Smooth muscle cell (in vitro differentiated cells): Measurements from ENCODE around the gene ZNF764. TPM values are rescaled to one million over a fixed set of nuclear protein-coding genes. Genes with fewer than 3 reads are reported as not detected.
"Not testable (repeated sequence)": the region's sequence is repeated elsewhere in the genome, so short reads cannot be mapped to it uniquely, and the experiment has no call there.

Experiments used
- DNase-seq: peaks from one replicate; lab custom pipeline; 2025; ENCODE audit not compliant: unreplicated experiment; lab: John Stamatoyannopoulos, UW
- H2AFZ ChIP-seq: fragments of 200-600 bp; sonication (generic); 2 replicates; pipeline ENCODE4 v1.6.0; 2016; ENCODE audit warnings: antibody characterized with exemption, low read depth, mild to moderate bottlenecking
- H3F3A ChIP-seq: fragments of 200-600 bp; sonication (generic); 2 replicates; pipeline ENCODE4 v1.6.0; 2017; ENCODE audit warnings: antibody characterized with exemption, low read depth
- H3K27ac ChIP-seq: fragments of 200-600 bp; sonication (generic); 2 replicates; pipeline ENCODE4 v1.5.1; 2016; ENCODE audit warnings: low read depth, mild to moderate bottlenecking
- H3K27me3 ChIP-seq: fragments of 200-600 bp; sonication (generic); 2 replicates; pipeline ENCODE4 v1.6.1; 2016; ENCODE audit warnings: low read depth, mild to moderate bottlenecking
- H3K36me3 ChIP-seq: fragments of 200-600 bp; sonication (generic); 2 replicates; pipeline ENCODE4 v1.5.1; 2016; ENCODE audit warnings: low read depth
- H3K4me1 ChIP-seq: fragments of 200-600 bp; sonication (generic); 2 replicates; pipeline ENCODE4 v1.5.1; 2016; ENCODE audit warnings: low read depth
- H3K4me2 ChIP-seq: fragments of 200-600 bp; sonication (generic); 2 replicates; pipeline ENCODE4 v1.6.0; 2016; ENCODE audit warnings: mild to moderate bottlenecking
- H3K4me3 ChIP-seq: fragments of 200-600 bp; sonication (generic); 2 replicates; pipeline ENCODE4 v1.5.1; 2016; ENCODE audit warnings: mild to moderate bottlenecking
- H3K79me2 ChIP-seq: fragments of 200-600 bp; sonication (generic); 2 replicates; pipeline ENCODE4 v1.6.0; 2016; ENCODE audit warnings: low read depth, mild to moderate bottlenecking
- H3K9ac ChIP-seq: fragments of 200-600 bp; sonication (generic); 2 replicates; pipeline ENCODE4 v1.6.0; 2016; ENCODE audit warnings: low read depth
- H3K9me3 ChIP-seq: fragments of 200-600 bp; sonication (generic); replicated peaks from 2 replicates; pipeline ENCODE4 v1.5.1; 2016; ENCODE audit warnings: low read depth
- H4K20me1 ChIP-seq: fragments of 200-600 bp; sonication (generic); 2 replicates; pipeline ENCODE4 v1.6.0; 2016; ENCODE audit warnings: low read depth
- WGBS: methylation state at CpG from one replicate; pipeline ENCODE4 v1.1.7; 2016; ENCODE audit warnings: low lambda C conversion rate; 5-methylcytosine and 5-hydroxymethylcytosine counted together
- polyA plus RNA-seq: library from polyadenylated mRNA; unstranded; fragments of >200 nt; fragmentation: Nextera tagmentation; extraction: Ambion mirVana; gene quantifications from 2 replicates; pipeline ENCODE4 v1.2.1, GENCODE V29; 2016
- total RNA-seq: library from RNA; depleted of rRNA; stranded (reverse); fragments of >200 nt; gene quantifications from 2 replicates; pipeline ENCODE4 v1.2.3, GENCODE V29; 2014
- TF ChIP-seq, protein P1 (sequence below): fragments of 200-600 bp; sonication (generic); IDR thresholded peaks from 2 replicates; pipeline ENCODE4 v1.5.1; 2017; ENCODE audit warnings: borderline replicate concordance, mild to moderate bottlenecking, antibody characterized with exemption; ENCODE audit not compliant: insufficient read depth, poor library complexity, severe bottlenecking

The ZNF764 gene
- total and polyA plus RNA-seq, 2 experiments from 2014 or later: 1.6 to 6.5 TPM

DNA sequence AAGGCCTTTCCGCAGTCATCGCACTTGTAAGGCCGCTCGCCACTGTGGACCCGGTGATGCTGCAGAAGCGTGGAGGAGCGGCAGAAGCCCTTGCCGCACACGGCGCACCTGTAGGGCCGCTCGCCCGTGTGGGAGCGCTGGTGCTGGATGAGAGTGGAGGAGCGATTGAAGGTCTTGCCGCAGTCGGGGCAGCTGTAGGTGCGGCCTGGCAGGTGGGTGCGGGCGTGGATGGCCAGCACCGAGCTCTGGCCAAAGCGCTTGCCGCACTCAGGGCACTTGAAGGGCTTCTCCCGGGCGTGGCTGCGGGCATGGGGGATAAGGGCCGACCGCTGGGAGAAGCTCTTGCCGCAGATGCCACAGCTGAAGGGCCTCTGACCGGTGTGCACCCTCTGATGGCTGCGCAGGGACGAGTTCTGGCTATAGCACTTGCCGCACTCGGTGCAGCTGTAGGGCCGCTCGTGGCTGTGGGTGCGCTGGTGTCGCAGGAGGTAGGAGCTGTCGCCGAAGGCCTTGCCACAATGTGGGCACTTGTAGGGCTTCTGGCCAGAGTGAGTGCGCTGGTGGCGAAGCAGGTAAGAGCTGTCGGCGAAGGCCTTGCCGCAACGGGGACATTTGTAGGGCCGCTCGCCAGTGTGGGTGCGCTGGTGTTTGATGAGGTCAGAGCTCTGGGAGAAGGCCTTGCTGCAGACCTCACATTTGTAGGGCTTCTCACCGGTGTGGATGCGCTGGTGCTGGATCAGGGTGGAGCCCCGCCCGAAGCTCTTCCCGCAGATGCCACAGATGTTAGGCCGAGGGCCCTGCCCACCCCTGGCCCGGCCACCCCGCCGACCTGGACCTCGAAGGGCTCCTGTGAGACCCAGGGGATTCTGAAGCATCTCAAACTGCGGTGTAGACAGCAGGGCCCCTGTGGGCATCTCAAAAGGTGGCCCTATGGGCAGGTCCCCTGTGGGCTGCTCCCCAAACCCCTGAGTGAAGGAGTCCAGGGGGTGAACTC is 33.3 kb downstream of the ZNF764 start:
- TF ChIP-seq, protein P1, sequence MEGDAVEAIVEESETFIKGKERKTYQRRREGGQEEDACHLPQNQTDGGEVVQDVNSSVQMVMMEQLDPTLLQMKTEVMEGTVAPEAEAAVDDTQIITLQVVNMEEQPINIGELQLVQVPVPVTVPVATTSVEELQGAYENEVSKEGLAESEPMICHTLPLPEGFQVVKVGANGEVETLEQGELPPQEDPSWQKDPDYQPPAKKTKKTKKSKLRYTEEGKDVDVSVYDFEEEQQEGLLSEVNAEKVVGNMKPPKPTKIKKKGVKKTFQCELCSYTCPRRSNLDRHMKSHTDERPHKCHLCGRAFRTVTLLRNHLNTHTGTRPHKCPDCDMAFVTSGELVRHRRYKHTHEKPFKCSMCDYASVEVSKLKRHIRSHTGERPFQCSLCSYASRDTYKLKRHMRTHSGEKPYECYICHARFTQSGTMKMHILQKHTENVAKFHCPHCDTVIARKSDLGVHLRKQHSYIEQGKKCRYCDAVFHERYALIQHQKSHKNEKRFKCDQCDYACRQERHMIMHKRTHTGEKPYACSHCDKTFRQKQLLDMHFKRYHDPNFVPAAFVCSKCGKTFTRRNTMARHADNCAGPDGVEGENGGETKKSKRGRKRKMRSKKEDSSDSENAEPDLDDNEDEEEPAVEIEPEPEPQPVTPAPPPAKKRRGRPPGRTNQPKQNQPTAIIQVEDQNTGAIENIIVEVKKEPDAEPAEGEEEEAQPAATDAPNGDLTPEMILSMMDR: no peak
- DNase-seq: no peak
- Histone ChIP-seq H4K20me1 (no peaks in the 10 kb centered on the region), H3K4me2 (no peak overlapping the region), H3K9ac (no peak overlapping the region), H3K4me3 (no peak overlapping the region), H3K9me3 (no peaks in the 10 kb centered on the region), H3K36me3 (no peaks in the 10 kb centered on the region), H2AFZ (no peak overlapping the region), H3K4me1 (peaks cover 11% of the 10 kb centered on the region), H3K27ac (no peak overlapping the region), H3K79me2 (no peaks in the 10 kb centered on the region), H3F3A (peaks cover 17% of the 10 kb centered on the region), H3K27me3 (no peaks in the 10 kb centered on the region)
- 98% methylated on average over 60 of the region's 60 CpGs for WGBS

DNA sequence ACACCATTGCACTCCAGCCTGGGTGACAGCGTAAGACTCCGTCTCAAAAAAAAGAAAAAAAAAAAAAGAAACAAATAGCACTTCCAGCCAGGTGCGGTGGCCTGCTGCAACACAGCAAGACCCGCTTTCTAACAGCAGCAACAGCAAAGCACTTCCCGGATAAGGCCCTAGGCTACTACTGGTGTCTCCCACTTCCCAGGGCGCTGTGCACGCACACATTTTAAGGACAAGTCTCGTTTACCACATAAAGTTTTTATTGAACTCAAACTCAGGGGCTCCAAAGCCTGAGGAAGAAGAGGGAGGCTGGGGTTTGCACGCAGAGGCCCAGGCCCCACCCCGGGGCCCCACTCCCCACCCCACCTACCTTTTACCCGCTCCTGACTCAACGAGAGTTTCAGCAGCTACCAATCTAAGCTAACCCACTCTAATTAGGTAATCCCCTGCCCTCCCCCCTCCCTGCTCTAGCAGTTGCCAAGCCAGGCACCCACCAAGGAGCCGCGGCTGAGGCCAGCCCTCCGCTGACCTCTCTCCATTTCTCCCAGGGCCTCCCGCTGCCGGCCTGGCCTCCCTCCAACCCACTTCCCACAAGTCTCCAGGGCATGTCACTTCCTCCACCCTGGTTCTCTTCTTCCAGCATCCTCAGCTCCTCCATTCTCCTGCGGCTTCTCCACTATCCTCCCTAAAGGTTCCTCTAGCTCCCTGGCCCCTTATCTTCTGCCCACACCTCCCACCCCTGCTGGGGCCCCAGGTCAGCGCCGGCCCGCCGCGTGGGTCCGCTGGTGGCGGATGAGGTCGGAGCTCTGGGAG is 34.2 kb downstream of the ZNF764 start:
- no peaks in the 10 kb centered on the region for H3K27me3 ChIP-seq
- no peak overlapping the region for H3K9ac ChIP-seq
- no peaks in the 10 kb centered on the region for H3K9me3 ChIP-seq
- no peak overlapping the region for H3K27ac ChIP-seq
- no peaks in the 10 kb centered on the region for H3K36me3 ChIP-seq
- TF ChIP-seq, protein P1: no peak
- DNase-seq: no peak
- WGBS: 95% methylated on average over 24 of the region's 26 CpGs
- H3K4me1 ChIP-seq: peaks cover 11% of the 10 kb centered on the region
- H3K4me3 ChIP-seq: no peak overlapping the region
- H3K4me2 ChIP-seq: no peak overlapping the region
- H2AFZ ChIP-seq: no peak overlapping the region
- peaks cover 13% of the 10 kb centered on the region for H3F3A ChIP-seq
- no peaks in the 10 kb centered on the region for H3K79me2 ChIP-seq
- H4K20me1 ChIP-seq: no peaks in the 10 kb centered on the region

DNA sequence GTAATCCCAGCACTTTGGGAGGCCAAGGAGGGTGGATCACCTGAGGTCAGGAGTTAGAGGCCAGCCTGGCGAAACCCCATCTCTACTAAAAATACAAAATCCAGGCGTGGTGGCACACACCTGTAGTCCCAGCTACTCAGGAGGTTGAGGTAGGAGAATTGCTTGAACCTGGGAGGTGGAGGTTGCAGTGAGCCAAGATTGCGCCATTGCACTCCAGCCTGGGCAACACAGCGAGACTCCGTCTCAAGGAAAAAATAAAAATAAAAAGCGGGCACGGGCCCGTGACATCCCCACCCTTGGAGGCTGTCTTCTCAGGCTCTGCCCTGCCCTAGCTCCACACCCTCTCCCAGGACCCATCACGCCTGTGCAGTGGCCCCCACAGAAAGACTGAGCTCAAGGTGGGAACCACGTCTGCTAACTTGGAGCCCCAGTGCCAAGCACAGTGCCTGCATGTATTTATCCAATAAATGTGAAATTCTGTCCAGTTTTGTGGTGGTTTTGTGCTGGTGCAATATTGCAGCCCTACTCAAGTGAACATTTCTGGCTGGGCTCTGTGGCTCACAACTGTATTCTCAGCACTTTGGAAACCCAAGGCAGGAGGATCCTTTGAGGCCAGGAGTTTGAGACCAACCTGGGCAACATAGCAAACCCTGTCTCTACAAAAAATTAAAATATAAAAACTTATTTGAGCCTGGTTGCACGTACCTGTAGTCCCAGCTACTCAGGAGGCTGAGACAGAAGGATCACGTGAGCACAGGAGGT is 35.3 kb downstream of the ZNF764 start:
- H3K27ac ChIP-seq, H3K4me2 ChIP-seq, H4K20me1 ChIP-seq, H3K9ac ChIP-seq, H3K4me3 ChIP-seq, H3K9me3 ChIP-seq, H3K4me1 ChIP-seq, H2AFZ ChIP-seq, H3K36me3 ChIP-seq, H3K79me2 ChIP-seq, DNase-seq, H3K27me3 ChIP-seq: not testable (repeated sequence)
- 89% methylated on average over 12 of the region's 12 CpGs for WGBS
- peaks cover 13% of the 10 kb centered on the region for H3F3A ChIP-seq
